Small intestine (tissue), 7 donors: ENCODE data around the gene FRMD8. TPM values are rescaled to one million over a fixed set of nuclear protein-coding genes. Genes with fewer than 3 reads are reported as not detected.

Experiments used
- DNase-seq, 2 donors: peaks; one replicate each; pipeline versions ENCODE4 v3.0.0 to v3.0.0-alpha.2; 2013
- FAIRE-seq: peaks from 2 replicates; lab custom pipeline; 2012; peaks lifted over from hg19 to GRCh38; lab: Jason Lieb, UNC
- H3K27ac ChIP-seq, 3 donors: one replicate each; pipeline ENCODE4 v1.5.1; 2013; ENCODE audit warnings: low read length in 2 of 3, mild to moderate bottlenecking in 2 of 3, control low read depth in 1 of 3, inconsistent platforms in 1 of 3, low read depth in 1 of 3, moderate library complexity in 1 of 3
- H3K27me3 ChIP-seq, 3 donors: one replicate each; pipeline ENCODE4 v1.6.1; 2013; ENCODE audit warnings: low read length in 3 of 3, inconsistent platforms in 1 of 3; ENCODE audit not compliant: control insufficient read depth in 3 of 3, insufficient read depth in 3 of 3
- H3K36me3 ChIP-seq, 3 donors: one replicate each; pipeline ENCODE4 v1.6.1; 2013; ENCODE audit warnings: low read length in 3 of 3, inconsistent platforms in 1 of 3, low read depth in 1 of 3, mild to moderate bottlenecking in 1 of 3, moderate library complexity in 1 of 3; ENCODE audit not compliant: control insufficient read depth in 3 of 3, insufficient read depth in 2 of 3
- H3K4me1 ChIP-seq, 3 donors: one replicate each; pipeline ENCODE4 v1.6.1; 2013; ENCODE audit warnings: low read length in 2 of 3, inconsistent platforms in 1 of 3, low read depth in 1 of 3, mild to moderate bottlenecking in 1 of 3, moderate library complexity in 1 of 3; ENCODE audit not compliant: control insufficient read depth in 3 of 3, insufficient read depth in 2 of 3
- H3K4me3 ChIP-seq, 3 donors: one replicate each; pipeline ENCODE4 v1.5.1; 2013; ENCODE audit warnings: low read length in 3 of 3, control low read depth in 1 of 3, inconsistent platforms in 1 of 3, low read depth in 1 of 3, mild to moderate bottlenecking in 1 of 3, moderate library complexity in 1 of 3
- H3K9me3 ChIP-seq, 2 donors: one replicate each; pipeline ENCODE4 v1.6.1; 2013; ENCODE audit warnings: low read depth in 1 of 2, low read length in 1 of 2; ENCODE audit not compliant: control insufficient read depth in 2 of 2, insufficient read depth in 1 of 2
- WGBS, 3 donors: extraction: QIAGEN DNeasy Blood & Tissue Kit; methylation state at CpG; one replicate each; pipeline ENCODE4 v1.1.7; 2013; 5-methylcytosine and 5-hydroxymethylcytosine counted together
- polyA plus RNA-seq, 4 donors: library from polyadenylated mRNA; stranded (reverse) in 3 of 4; unstranded in 1 of 4; fragments of 200-250 nt in 3 of 4; fragments of 120-200 nt in 1 of 4; gene quantifications; one replicate each; pipeline versions ENCODE4 v1.2.1 to v1.2.3, GENCODE V29; 2013
- donor health status: healthy with polysubstance abuse.
- donor health status: control.
- donor health status: control.
- donor health status: Bipolar disorder and iron deficiency.
- donor health status: healthy.

Gene FRMD8
- polyA plus RNA-seq, 4 donors, result 24.4 to 31.1 (median 26.9) TPM

DNA sequence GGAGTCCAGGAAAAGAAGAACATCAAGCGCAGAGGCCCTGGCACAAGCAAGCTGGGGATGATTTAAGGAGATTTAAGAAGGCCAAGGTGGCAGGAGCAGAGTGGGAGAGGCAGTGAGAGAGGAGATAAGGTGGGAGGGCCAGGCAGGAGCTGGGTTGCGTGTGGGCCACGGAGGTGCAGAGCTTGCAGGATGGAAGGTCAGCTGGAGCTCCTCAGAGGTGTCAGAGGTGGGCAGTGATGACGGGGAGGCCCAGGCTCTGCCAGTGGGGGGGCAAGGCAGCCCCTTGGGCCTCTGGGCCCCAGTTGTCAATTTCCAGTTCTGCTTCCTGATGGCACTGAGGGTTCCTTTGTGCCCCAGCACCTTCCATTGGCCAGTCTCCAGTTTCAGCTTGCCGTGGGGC lies 6.5 kb downstream of the FRMD8 start:
- FAIRE-seq (no peak), DNase-seq (no peak)
- Histone ChIP-seq H3K36me3 (peaks cover 12 to 99% (median 26%) of the 10 kb centered on the region in 3 donors), H3K9me3 (no peaks in the 10 kb centered on the region), H3K4me3 (no peak overlapping the region), H3K27ac (no peak overlapping the region), H3K4me1 (peaks cover 7 to 23% (median 11%) of the 10 kb centered on the region in 3 donors), H3K27me3 (no peaks in the 10 kb centered on the region)
- WGBS, 3 donors, result 90 to 96% (median 94%) methylated on average over 5 of the region's 5 CpGs

DNA sequence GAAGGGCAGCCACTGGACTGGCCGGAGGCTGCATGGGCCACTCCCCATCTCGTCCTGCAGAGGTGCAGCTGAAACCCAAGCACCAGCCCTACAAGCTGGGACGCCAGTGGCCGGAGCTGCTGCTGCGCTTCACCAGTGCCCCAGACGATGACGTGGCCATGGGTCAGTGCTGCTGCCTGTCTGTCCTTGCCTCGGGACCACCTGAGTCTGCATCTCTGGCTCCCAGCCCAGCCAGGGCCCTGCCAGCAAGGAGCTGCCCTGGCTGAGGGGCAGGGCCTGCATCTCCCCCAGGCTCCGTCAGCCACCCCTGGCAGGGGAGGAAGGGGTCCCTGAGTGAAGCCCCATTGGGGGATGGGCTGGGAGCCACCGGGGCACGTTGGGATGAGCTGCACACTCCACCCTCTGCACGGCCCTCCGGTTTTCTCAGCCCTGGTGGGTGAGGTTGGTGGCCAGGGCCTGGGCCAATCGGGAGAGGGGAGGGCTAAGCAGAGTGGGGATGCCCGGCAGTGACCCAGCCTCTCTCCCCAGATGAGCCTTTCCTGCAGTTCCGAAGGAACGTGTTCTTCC lies 7.2 kb downstream of the FRMD8 start:
- no peaks in the 10 kb centered on the region for H3K9me3 ChIP-seq
- H3K27me3 ChIP-seq, result no peaks in the 10 kb centered on the region
- no peak overlapping the region for H3K27ac ChIP-seq
- no peak overlapping the region for H3K4me3 ChIP-seq
- peaks cover 15 to 99% (median 26%) of the 10 kb centered on the region in 3 donors for H3K36me3 ChIP-seq
- WGBS, 3 donors, result 88 to 91% (median 91%) methylated on average over 15 to 17 of the region's 17 CpGs
- no peak for FAIRE-seq
- DNase-seq, result no peak
- H3K4me1 ChIP-seq, result peaks cover 1 to 16% (median 6%) of the 10 kb centered on the region in 3 donors

DNA sequence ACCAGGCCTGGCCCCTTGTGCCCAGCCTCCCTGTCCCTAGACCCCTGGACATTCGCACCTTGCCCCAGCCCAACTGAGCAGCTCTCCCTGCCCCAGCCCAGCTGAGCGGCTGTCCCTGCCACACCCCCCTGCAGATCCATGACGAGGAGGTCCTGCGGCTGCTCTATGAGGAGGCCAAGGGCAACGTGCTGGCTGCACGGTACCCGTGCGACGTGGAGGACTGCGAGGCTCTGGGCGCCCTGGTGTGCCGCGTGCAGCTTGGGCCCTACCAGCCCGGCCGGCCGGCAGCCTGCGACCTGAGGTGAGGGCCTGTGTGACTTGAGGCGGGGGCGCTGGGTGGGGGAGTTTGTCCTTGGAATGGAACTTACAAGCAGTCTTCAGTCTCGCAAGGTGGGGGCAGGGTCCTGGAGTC lies 7.7 kb downstream of the FRMD8 start:
- FAIRE-seq (no peak), DNase-seq (no peak)
- Histone ChIP-seq H3K36me3 (peaks cover 17 to 97% (median 26%) of the 10 kb centered on the region in 3 donors), H3K27me3 (no peaks in the 10 kb centered on the region), H3K4me1 (peaks cover 0 to 11% (median 1%) of the 10 kb centered on the region in 3 donors), H3K27ac (no peak overlapping the region), H3K4me3 (no peak overlapping the region), H3K9me3 (no peaks in the 10 kb centered on the region)
- WGBS, 3 donors, result 94 to 98% (median 95%) methylated on average over 13 to 20 of the region's 20 CpGs

- Histone ChIP-seq H3K27me3 (no peaks in the 10 kb centered on the region), H3K9me3 (no peaks in the 10 kb centered on the region), H3K4me1 (peaks cover 0 to 9% (median 0%) of the 10 kb centered on the region in 3 donors), H3K36me3 (peaks cover 24 to 97% (median 35%) of the 10 kb centered on the region in 3 donors), H3K27ac (no peak overlapping the region), H3K4me3 (no peak overlapping the region)
- no peak for FAIRE-seq
- no peak for DNase-seq
- WGBS, 3 donors, result 88 to 93% (median 93%) methylated on average over 15 of the region's 15 CpGs
These were observed 9.6 kb downstream of the FRMD8 start for GRCh38 chr11:65395961-65396530.

DNA sequence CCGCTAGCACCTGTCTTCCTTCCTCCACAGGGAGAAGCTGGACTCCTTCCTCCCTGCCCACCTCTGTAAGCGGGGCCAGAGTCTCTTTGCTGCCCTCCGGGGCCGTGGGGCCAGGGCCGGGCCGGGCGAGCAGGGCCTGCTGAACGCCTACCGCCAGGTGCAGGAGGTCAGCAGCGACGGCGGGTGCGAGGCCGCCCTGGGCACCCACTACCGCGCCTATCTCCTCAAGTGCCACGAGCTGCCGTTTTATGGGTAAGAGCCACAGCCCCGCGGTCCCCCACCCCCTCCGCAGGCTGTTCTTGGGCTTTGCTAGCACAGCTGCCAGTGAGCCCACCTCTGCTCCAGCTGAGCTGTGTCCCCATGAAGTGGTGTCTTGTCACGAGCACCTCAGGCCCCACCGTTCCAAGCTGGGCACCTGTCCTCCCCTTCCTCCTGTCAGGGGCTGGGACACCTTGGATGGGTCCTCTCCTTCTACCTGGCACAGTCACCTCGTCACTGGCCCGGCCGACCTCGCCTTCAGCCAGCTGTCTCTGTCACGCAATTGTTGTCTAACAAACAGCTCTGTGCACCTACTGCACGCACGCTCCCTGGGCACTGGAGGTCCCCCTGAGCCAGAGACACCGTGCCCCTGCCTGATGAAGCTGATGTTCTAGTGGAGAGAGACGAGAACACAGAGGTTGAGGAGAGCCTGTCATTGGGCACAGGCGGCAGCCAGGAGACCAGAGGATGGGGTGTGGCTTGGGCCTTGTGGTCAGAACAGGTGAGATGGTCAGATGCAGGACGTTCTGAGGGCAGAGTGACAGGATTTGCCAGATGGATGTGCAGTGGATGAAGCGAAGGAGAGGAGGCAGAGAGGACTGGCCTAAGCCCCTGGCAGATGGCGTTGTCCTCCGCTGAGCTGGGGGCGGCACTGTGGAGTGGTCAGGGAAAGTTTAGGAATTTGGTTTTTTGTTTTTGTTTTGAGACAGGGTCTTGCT lies 10.6 kb downstream of the FRMD8 start:
- DNase-seq, result no peak

GRCh38 chr11:65398362-65398910 lies 12.0 kb downstream of the FRMD8 start:
- no peak for DNase-seq
- Histone ChIP-seq H3K36me3 (peaks cover 26 to 83% (median 33%) of the 10 kb centered on the region in 3 donors), H3K27me3 (no peaks in the 10 kb centered on the region), H3K4me1 (peaks cover 0 to 22% (median 2%) of the 10 kb centered on the region in 3 donors), H3K4me3 (no peak overlapping the region), H3K27ac (no peak overlapping the region), H3K9me3 (no peaks in the 10 kb centered on the region)
- no peak for FAIRE-seq
- 86 to 91% (median 90%) methylated on average over 16 of the region's 16 CpGs for WGBS, 3 donors

More for the DNA sequence above, 10.6 kb downstream of the FRMD8 start:
- 89 to 91% (median 91%) methylated on average over 38 of the region's 38 CpGs for WGBS, 3 donors
- H3K36me3 ChIP-seq, result peaks cover 26 to 89% (median 33%) of the 10 kb centered on the region in 3 donors
- no peak overlapping the region for H3K4me3 ChIP-seq
- H3K4me1 ChIP-seq, result peaks cover 0 to 17% (median 2%) of the 10 kb centered on the region in 3 donors
- H3K27me3 ChIP-seq, result no peaks in the 10 kb centered on the region
- H3K27ac ChIP-seq, result no peak overlapping the region
- no peaks in the 10 kb centered on the region for H3K9me3 ChIP-seq
- no peak for FAIRE-seq

DNA sequence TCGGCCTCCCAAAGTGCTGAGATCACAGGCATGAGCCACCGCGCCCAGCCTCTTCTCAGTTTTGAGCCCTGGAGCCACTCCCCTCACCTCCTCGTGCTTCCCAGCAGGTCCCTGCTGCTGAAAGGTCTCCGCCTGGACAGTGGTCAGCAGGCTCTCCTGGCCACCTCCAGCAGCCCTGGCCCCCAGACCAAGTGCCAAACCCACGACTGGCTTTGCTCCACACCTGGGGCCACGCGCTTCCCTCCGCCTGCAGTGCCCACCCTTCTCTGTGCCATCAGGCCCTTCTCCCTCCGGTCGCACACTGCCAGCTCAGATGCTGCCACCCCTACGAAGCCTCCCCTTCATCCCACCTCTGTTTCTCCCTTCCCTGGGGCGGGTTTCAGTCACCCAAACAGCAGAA lies 12.8 kb downstream of the FRMD8 start:
- Histone ChIP-seq H3K9me3 (no peaks in the 10 kb centered on the region), H3K27ac (no peak overlapping the region), H3K4me3 (no peak overlapping the region), H3K4me1 (peaks cover 0 to 28% (median 7%) of the 10 kb centered on the region in 3 donors), H3K36me3 (peaks cover 27 to 83% (median 30%) of the 10 kb centered on the region in 3 donors), H3K27me3 (no peaks in the 10 kb centered on the region)
- DNase-seq (no peak), FAIRE-seq (no peak)
- 90 to 93% (median 92%) methylated on average over 13 of the region's 13 CpGs for WGBS, 3 donors

- peaks cover 23 to 83% (median 28%) of the 10 kb centered on the region in 3 donors for H3K36me3 ChIP-seq
- no peaks in the 10 kb centered on the region for H3K27me3 ChIP-seq
- DNase-seq, result no peak
- no peak overlapping the region for H3K27ac ChIP-seq
- H3K4me1 ChIP-seq, result peaks cover 0 to 29% (median 7%) of the 10 kb centered on the region in 3 donors
- no peak overlapping the region for H3K4me3 ChIP-seq
- 86 to 93% (median 92%) methylated on average over 10 of the region's 10 CpGs for WGBS, 3 donors
- no peak for FAIRE-seq
- no peaks in the 10 kb centered on the region for H3K9me3 ChIP-seq
These were observed 13.4 kb downstream of the FRMD8 start for GRCh38 chr11:65399845-65400244.
